Large intestine (tissue), 3 donors: ENCODE results near the gene TXNL4A. TPM values are rescaled to one million over a fixed set of nuclear protein-coding genes. Genes with fewer than 3 reads are reported as not detected.

Experiments used
- DNase-seq, 2 donors: peaks; one replicate each; pipeline versions ENCODE4 v3.0.0 to v3.0.0-alpha.2; 2013
- H3K27ac ChIP-seq: one replicate; pipeline ENCODE4 v1.5.1; 2013; ENCODE audit warnings: low read length
- H3K27me3 ChIP-seq: 2 replicates; pipeline ENCODE4 v1.6.1; 2013; ENCODE audit warnings: low read length; ENCODE audit not compliant: control insufficient read depth, insufficient read depth
- H3K36me3 ChIP-seq: 2 replicates; pipeline ENCODE4 v1.6.1; 2013; ENCODE audit warnings: low read length; ENCODE audit not compliant: control insufficient read depth, insufficient read depth
- H3K4me1 ChIP-seq: one replicate; pipeline ENCODE4 v1.6.1; 2013; ENCODE audit warnings: low read length; ENCODE audit not compliant: control insufficient read depth, insufficient read depth
- H3K4me3 ChIP-seq: one replicate; pipeline ENCODE4 v1.5.1; 2013; ENCODE audit warnings: low read length
- H3K9me3 ChIP-seq: one replicate; pipeline ENCODE4 v1.6.1; 2013; ENCODE audit warnings: mild to moderate bottlenecking, low read depth, low read length, moderate library complexity; ENCODE audit not compliant: control insufficient read depth
- WGBS: methylation state at CpG from one replicate; pipeline ENCODE4 v1.1.5; 2013; ENCODE audit warnings: low lambda C conversion rate; ENCODE audit not compliant: insufficient coverage; 5-methylcytosine and 5-hydroxymethylcytosine counted together
- polyA plus RNA-seq: library from polyadenylated mRNA; unstranded; fragments of 120-200 nt; gene quantifications from one replicate; pipeline ENCODE4 v1.2.1, GENCODE V29; 2013

Gene TXNL4A
- polyA plus RNA-seq, 1 donor, result 74.9 TPM

- Histone ChIP-seq H3K27ac (no peak overlapping the region), H3K27me3 (no peaks in the 10 kb centered on the region), H3K36me3 (peaks cover 28% of the 10 kb centered on the region), H3K4me3 (no peak overlapping the region), H3K4me1 (no peaks in the 10 kb centered on the region), H3K9me3 (no peaks in the 10 kb centered on the region)
- no peak for DNase-seq
- no CpG with 5 or more reads among the region's 13 CpGs for WGBS
Observed at GRCh38 chr18:79980585-79980984, 7.8 kb downstream of the TXNL4A start.

GRCh38 chr18:79979843-79980242, 8.5 kb downstream of the TXNL4A start:
- no peaks in the 10 kb centered on the region for H3K9me3 ChIP-seq
- no peak overlapping the region for H3K4me3 ChIP-seq
- no peak for DNase-seq
- H3K4me1 ChIP-seq, result no peaks in the 10 kb centered on the region
- H3K27me3 ChIP-seq, result no peaks in the 10 kb centered on the region
- WGBS, result no CpG with 5 or more reads among the region's 5 CpGs
- H3K36me3 ChIP-seq, result peaks cover 29% of the 10 kb centered on the region
- H3K27ac ChIP-seq, result no peak overlapping the region

- H3K36me3 ChIP-seq, result peaks cover 44% of the 10 kb centered on the region
- H3K9me3 ChIP-seq, result no peaks in the 10 kb centered on the region
- WGBS, result no CpG with 5 or more reads among the region's 14 CpGs
- H3K4me3 ChIP-seq, result no peak overlapping the region
- DNase-seq, result no peak
- no peaks in the 10 kb centered on the region for H3K4me1 ChIP-seq
- H3K27me3 ChIP-seq, result no peaks in the 10 kb centered on the region
- no peak overlapping the region for H3K27ac ChIP-seq
Observed at GRCh38 chr18:79975985-79976680, 12.2 kb downstream of the TXNL4A start.

- Histone ChIP-seq H3K4me1 (no peaks in the 10 kb centered on the region), H3K36me3 (peaks cover 54% of the 10 kb centered on the region), H3K9me3 (no peaks in the 10 kb centered on the region), H3K4me3 (no peak overlapping the region), H3K27me3 (no peaks in the 10 kb centered on the region), H3K27ac (no peak overlapping the region)
- DNase-seq, result no peak
- WGBS, result no CpG with 5 or more reads among the region's 4 CpGs
Observed at GRCh38 chr18:79975043-79975442, 13.3 kb downstream of the TXNL4A start.

DNA sequence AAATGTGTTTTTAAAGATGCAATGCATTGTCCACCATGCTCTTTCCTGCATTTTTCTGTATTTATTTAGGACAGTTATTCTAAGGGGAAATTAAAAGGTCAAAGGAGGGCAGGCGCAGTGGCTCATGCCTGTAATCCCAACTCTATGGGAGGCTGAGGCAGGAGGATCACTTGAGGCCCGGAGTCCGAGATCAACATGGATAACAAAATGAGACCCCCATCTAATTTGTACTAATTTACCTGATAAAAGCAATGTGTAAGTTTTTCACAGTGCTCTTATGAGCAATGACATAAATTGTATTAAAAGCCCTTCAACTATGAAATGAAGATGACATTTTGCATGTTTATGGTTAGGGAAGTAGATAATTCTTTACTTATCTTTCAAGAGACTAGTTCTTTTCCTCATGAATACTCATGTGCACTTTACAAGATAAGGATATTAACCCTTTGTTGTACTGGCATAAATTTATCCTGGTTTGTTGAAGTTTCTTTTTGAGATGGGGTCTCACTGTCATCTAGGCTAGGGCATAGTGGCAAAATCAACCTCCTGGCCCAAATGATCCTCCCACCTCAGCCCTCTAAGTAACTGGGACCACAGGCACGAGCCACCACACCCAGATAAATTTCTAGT, 14.2 kb downstream of the TXNL4A start:
- Histone ChIP-seq H3K27ac (no peak overlapping the region), H3K9me3 (no peaks in the 10 kb centered on the region), H3K36me3 (peaks cover 52% of the 10 kb centered on the region), H3K27me3 (no peaks in the 10 kb centered on the region), H3K4me3 (no peak overlapping the region), H3K4me1 (no peaks in the 10 kb centered on the region)
- no CpG with 5 or more reads among the region's 4 CpGs for WGBS
- DNase-seq, result no peak

GRCh38 chr18:79973517-79973916, 14.8 kb downstream of the TXNL4A start:
- Histone ChIP-seq H3K27ac (no peak overlapping the region), H3K4me3 (no peak overlapping the region), H3K4me1 (no peaks in the 10 kb centered on the region), H3K36me3 (peaks cover 54% of the 10 kb centered on the region), H3K27me3 (no peaks in the 10 kb centered on the region), H3K9me3 (no peaks in the 10 kb centered on the region)
- DNase-seq, result no peak
- 40% methylated on average over 1 of the region's 16 CpGs for WGBS

GRCh38 chr18:79972720-79973119, 15.6 kb downstream of the TXNL4A start:
- Histone ChIP-seq H3K4me3 (no peak overlapping the region), H3K36me3 (peaks cover 62% of the 10 kb centered on the region), H3K27ac (no peak overlapping the region), H3K27me3 (no peaks in the 10 kb centered on the region), H3K4me1 (no peaks in the 10 kb centered on the region), H3K9me3 (no peaks in the 10 kb centered on the region)
- DNase-seq, result no peak
- no CpG with 5 or more reads among the region's 3 CpGs for WGBS

- no peak overlapping the region for H3K4me3 ChIP-seq
- no peaks in the 10 kb centered on the region for H3K27me3 ChIP-seq
- H3K4me1 ChIP-seq, result no peaks in the 10 kb centered on the region
- WGBS, result no CpG with 5 or more reads among the region's 9 CpGs
- H3K27ac ChIP-seq, result no peak overlapping the region
- H3K36me3 ChIP-seq, result peaks cover 68% of the 10 kb centered on the region
- no peaks in the 10 kb centered on the region for H3K9me3 ChIP-seq
- no peak for DNase-seq
Observed at GRCh38 chr18:79971986-79972385, 16.4 kb downstream of the TXNL4A start.

- Histone ChIP-seq H3K4me3 (no peak overlapping the region), H3K9me3 (no peaks in the 10 kb centered on the region), H3K4me1 (peaks cover 1% of the 10 kb centered on the region), H3K27me3 (no peaks in the 10 kb centered on the region), H3K27ac (no peak overlapping the region), H3K36me3 (peaks cover 66% of the 10 kb centered on the region)
- WGBS, result 100% methylated on average over 1 of the region's 17 CpGs
- DNase-seq, result no peak
Observed at GRCh38 chr18:79971211-79971952, 17.0 kb downstream of the TXNL4A start.

GRCh38 chr18:79970419-79971133, 17.8 kb downstream of the TXNL4A start:
- peaks cover 4% of the 10 kb centered on the region for H3K4me1 ChIP-seq
- H3K27ac ChIP-seq, result no peak overlapping the region
- no peaks in the 10 kb centered on the region for H3K9me3 ChIP-seq
- H3K4me3 ChIP-seq, result no peak overlapping the region
- H3K27me3 ChIP-seq, result no peaks in the 10 kb centered on the region
- DNase-seq, result no peak
- H3K36me3 ChIP-seq, result peaks cover 60% of the 10 kb centered on the region
- WGBS, result 100% methylated on average over 1 of the region's 12 CpGs
